Measurements from ENCODE around the gene HSPB2.

- TF ChIP-seq POLR2A (IDR thresholded peaks at IDR 0.05): no peak
- no peak for TF ChIP-seq CTCF (IDR thresholded peaks at IDR 0.05)
- no peak for TF ChIP-seq EP300 (IDR thresholded peaks at IDR 0.05)
These were observed 6.1 kb downstream of the HSPB2 start, which contains the start of gene C11orf52 for GRCh38 chr11:111918390-111919256.

Measured in tibial nerve (tissue), 4 donors.